ENCODE measurements around the gene OR9Q2. TPM values are rescaled to one million over a fixed set of nuclear protein-coding genes. Genes with fewer than 3 reads are reported as not detected.
"Not testable (repeated sequence)": the region's sequence is repeated elsewhere in the genome, so short reads cannot be mapped to it uniquely, and the experiment has no call there.

The OR9Q2 gene
- total RNA-seq, 1 donor from 2014 or later, result not detected

- no peak overlapping the region for H3K27ac Mint-ChIP-seq (ENCODE audit: unreplicated experiment)
- no peaks in the 10 kb centered on the region for H3K27me3 Mint-ChIP-seq (ENCODE audit: unreplicated experiment)
- no peak overlapping the region for H3K4me3 Mint-ChIP-seq (ENCODE audit: unreplicated experiment)
- no peak for DNase-seq
- no peaks in the 10 kb centered on the region for H3K4me1 Mint-ChIP-seq (ENCODE audit: low read depth, unreplicated experiment)
- H3K9me3 Mint-ChIP-seq (ENCODE audit: unreplicated experiment), result peaks cover 2% of the 10 kb centered on the region
- H3K36me3 Mint-ChIP-seq (ENCODE audit: unreplicated experiment), result no peaks in the 10 kb centered on the region
- TF ChIP-seq, protein P1, sequence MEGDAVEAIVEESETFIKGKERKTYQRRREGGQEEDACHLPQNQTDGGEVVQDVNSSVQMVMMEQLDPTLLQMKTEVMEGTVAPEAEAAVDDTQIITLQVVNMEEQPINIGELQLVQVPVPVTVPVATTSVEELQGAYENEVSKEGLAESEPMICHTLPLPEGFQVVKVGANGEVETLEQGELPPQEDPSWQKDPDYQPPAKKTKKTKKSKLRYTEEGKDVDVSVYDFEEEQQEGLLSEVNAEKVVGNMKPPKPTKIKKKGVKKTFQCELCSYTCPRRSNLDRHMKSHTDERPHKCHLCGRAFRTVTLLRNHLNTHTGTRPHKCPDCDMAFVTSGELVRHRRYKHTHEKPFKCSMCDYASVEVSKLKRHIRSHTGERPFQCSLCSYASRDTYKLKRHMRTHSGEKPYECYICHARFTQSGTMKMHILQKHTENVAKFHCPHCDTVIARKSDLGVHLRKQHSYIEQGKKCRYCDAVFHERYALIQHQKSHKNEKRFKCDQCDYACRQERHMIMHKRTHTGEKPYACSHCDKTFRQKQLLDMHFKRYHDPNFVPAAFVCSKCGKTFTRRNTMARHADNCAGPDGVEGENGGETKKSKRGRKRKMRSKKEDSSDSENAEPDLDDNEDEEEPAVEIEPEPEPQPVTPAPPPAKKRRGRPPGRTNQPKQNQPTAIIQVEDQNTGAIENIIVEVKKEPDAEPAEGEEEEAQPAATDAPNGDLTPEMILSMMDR (IDR thresholded peaks at IDR 0.05; ENCODE audit: partially characterized antibody, unreplicated experiment), result no peak
Observed at GRCh38 chr11:58192229-58192628, 3.4 kb downstream of the OR9Q2 start.

DNA sequence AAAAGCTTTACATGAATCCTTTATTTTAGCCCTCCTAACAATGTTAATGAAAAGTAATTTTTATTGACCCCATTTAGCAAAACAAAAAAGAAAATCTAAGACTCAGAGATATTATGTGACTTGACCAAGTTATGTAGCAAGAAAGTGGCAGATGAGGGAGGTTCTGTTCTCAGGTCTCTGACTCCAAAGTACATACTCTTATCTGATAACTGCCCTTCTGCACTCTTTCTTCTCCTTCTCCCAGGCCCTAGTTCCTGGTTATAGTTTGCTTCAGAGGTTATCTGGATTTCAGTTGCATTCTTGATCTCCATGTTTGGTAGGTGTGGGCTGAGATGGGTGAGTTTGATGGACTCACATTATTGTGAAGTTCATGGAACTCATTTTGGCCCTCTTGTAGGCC, 4.5 kb downstream of the OR9Q2 start:
- Mint-ChIP-seq H3K36me3 (ENCODE audit: unreplicated experiment) (no peaks in the 10 kb centered on the region), H3K27me3 (ENCODE audit: unreplicated experiment) (no peaks in the 10 kb centered on the region), H3K27ac (ENCODE audit: unreplicated experiment) (no peak overlapping the region), H3K9me3 (ENCODE audit: unreplicated experiment) (peaks cover 2% of the 10 kb centered on the region), H3K4me3 (ENCODE audit: unreplicated experiment) (no peak overlapping the region), H3K4me1 (ENCODE audit: low read depth, unreplicated experiment) (no peaks in the 10 kb centered on the region)
- no peak for DNase-seq
- TF ChIP-seq, protein P1 (IDR thresholded peaks at IDR 0.05; ENCODE audit: partially characterized antibody, unreplicated experiment), result no peak

DNA sequence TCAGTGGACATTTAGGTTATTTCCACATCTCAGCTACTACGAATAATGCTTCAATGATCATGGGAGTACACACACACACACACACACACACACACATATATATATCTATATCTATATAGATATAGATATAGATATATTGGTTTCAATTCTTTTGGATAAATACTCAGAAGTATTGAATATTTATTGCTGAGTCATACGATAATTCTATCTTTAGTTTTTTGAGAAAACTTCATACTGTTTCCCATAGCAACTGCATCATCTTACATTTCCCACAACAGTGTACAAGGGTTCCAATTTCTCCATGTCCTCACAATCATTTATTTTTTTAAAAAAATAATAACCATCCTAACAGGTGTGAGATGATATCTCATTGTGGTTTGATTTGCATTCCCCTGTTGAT, 7.1 kb downstream of the OR9Q2 start:
- TF ChIP-seq, protein P1 (IDR thresholded peaks at IDR 0.05; ENCODE audit: partially characterized antibody, unreplicated experiment), result no peak
- Mint-ChIP-seq H3K4me1 (ENCODE audit: low read depth, unreplicated experiment) (no peaks in the 10 kb centered on the region), H3K36me3 (ENCODE audit: unreplicated experiment) (no peaks in the 10 kb centered on the region), H3K27me3 (ENCODE audit: unreplicated experiment) (no peaks in the 10 kb centered on the region), H3K4me3 (ENCODE audit: unreplicated experiment) (no peak overlapping the region), H3K9me3 (ENCODE audit: unreplicated experiment) (peaks cover 2% of the 10 kb centered on the region), H3K27ac (ENCODE audit: unreplicated experiment) (no peak overlapping the region)
- no peak for DNase-seq

DNA sequence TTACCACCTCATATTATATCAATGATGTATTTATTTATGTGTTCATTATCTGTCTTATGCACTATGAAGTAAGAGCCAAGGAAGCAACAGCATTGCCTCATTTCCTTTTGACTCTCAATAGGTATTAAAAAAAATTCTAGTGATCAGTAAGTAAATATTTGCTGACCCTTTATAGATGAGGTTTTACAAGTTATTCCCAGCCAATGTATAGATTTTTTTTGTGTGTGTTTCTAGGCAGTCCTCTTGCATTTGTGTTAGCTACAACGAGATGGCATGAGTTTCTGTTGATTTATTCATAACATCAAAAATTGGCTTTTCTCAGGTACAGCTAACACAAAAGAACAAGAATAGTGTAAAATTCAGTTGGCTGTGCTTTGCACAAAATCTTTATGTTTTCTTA, 10.4 kb downstream of the OR9Q2 start:
- Mint-ChIP-seq H3K27me3 (ENCODE audit: unreplicated experiment) (no peaks in the 10 kb centered on the region), H3K36me3 (ENCODE audit: unreplicated experiment) (no peaks in the 10 kb centered on the region), H3K9me3 (ENCODE audit: unreplicated experiment) (no peaks in the 10 kb centered on the region), H3K4me1 (ENCODE audit: low read depth, unreplicated experiment) (no peaks in the 10 kb centered on the region), H3K27ac (ENCODE audit: unreplicated experiment) (no peak overlapping the region), H3K4me3 (ENCODE audit: unreplicated experiment) (no peak overlapping the region)
- TF ChIP-seq, protein P1 (IDR thresholded peaks at IDR 0.05; ENCODE audit: partially characterized antibody, unreplicated experiment), result no peak
- DNase-seq, result no peak

GRCh38 chr11:58204042-58204441, 15.2 kb downstream of the OR9Q2 start, which contains the start of gene OR1S2:
Gene OR1S2, minus strand, starts transcription at chr11:58204142. Its CDS starts 0 bp downstream, at chr11:58204142.
- no peak within 1 kb of the TSS for H3K4me3 Mint-ChIP-seq (ENCODE audit: unreplicated experiment)
- no peaks in the 10 kb centered on the region for H3K9me3 Mint-ChIP-seq (ENCODE audit: unreplicated experiment)
- H3K27me3 Mint-ChIP-seq (ENCODE audit: unreplicated experiment), result no peaks in the 10 kb centered on the region
- DNase-seq, result no peak
- TF ChIP-seq, protein P1 (IDR thresholded peaks at IDR 0.05; ENCODE audit: partially characterized antibody, unreplicated experiment), result no peak
- no peaks in the 10 kb centered on the region for H3K36me3 Mint-ChIP-seq (ENCODE audit: unreplicated experiment)
- H3K27ac Mint-ChIP-seq (ENCODE audit: unreplicated experiment), result no peak within 1 kb of the TSS
- no peaks in the 10 kb centered on the region for H3K4me1 Mint-ChIP-seq (ENCODE audit: low read depth, unreplicated experiment)

DNA sequence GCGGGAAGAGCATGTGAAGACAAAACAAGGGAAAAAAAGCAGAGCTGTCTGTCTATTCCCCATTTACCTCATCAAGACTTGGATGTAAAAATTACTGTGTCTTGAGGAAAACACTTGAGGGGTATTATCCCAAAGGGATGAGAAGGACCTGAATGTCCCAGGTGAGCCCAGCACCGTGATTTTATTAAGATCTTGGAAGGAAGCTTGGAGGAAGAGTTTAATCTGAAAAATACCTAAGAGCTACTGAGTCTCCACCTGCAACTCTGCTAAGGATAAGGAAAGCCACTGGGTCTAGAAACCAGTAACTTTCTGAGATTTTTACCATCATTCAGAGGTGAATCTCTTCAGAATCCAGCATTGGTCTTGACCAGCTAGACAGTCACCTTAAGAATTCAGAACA, 23.6 kb downstream of the OR9Q2 start, which contains the start of gene OR1S1:
OR1S1 (plus strand) TSS at position 301 of the 400 bp plus-strand sequence.
- H3K9me3 Mint-ChIP-seq (ENCODE audit: unreplicated experiment); DNase-seq; H3K36me3 Mint-ChIP-seq (ENCODE audit: unreplicated experiment); H3K27ac Mint-ChIP-seq (ENCODE audit: unreplicated experiment); H3K4me1 Mint-ChIP-seq (ENCODE audit: low read depth, unreplicated experiment); H3K4me3 Mint-ChIP-seq (ENCODE audit: unreplicated experiment); H3K27me3 Mint-ChIP-seq (ENCODE audit: unreplicated experiment): not testable (repeated sequence)

All from glutamatergic neuron (in vitro differentiated cells).